Prostate gland (tissue), 2 donors: Measurements from ENCODE around the gene PRR14L.
"Not testable (repeated sequence)": the region's sequence is repeated elsewhere in the genome, so short reads cannot be mapped to it uniquely, and the experiment has no call there.

Experiments used
- POLR2A ChIP-seq: fragments of 450-650 bp; IDR thresholded peaks from one replicate; pipeline ENCODE4 v1.6.1; 2016; ENCODE audit warnings: antibody characterized with exemption, mild to moderate bottlenecking
- POLR2AphosphoS5 ChIP-seq: sonication (generic); formaldehyde crosslinking; IDR thresholded peaks from one replicate; pipeline ENCODE4 v1.6.1; 2017; ENCODE audit warnings: antibody characterized with exemption
- TF ChIP-seq, protein P1 (sequence below), 4 experiments: fragments of 200-600 bp in 2 of 4; fragments of 450-650 bp in 2 of 4; sonication (generic) in 2 of 4; IDR thresholded peaks; 1 replicate in 3 of 4; 2 replicates in 1 of 4; pipeline ENCODE4 v1.5.1; 2016 to 2019; ENCODE audit warnings: antibody characterized with exemption in 4 of 4, mild to moderate bottlenecking in 2 of 4, moderate library complexity in 2 of 4

DNA sequence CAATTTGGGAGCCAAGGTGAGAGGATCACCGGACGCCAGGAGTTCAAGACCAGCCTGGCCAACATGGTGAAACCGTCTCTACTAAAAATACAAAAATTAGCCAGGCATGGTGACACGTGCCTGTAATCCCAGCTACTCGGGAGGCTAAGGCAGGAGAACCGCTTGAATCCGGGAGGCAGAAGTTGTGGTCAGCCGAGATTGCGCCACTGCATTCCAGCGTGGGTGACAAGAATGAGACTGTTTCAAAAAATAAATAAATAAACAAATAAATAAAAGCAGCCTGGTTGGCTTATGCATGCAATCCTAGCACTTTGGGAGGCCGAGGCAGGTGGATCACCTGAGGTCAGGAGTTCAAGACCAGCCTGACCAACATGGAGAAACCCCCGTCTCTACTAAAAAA is 38.7 kb downstream of the PRR14L start:
- not testable (repeated sequence) for TF ChIP-seq POLR2AphosphoS5, POLR2A
- TF ChIP-seq, protein P1, sequence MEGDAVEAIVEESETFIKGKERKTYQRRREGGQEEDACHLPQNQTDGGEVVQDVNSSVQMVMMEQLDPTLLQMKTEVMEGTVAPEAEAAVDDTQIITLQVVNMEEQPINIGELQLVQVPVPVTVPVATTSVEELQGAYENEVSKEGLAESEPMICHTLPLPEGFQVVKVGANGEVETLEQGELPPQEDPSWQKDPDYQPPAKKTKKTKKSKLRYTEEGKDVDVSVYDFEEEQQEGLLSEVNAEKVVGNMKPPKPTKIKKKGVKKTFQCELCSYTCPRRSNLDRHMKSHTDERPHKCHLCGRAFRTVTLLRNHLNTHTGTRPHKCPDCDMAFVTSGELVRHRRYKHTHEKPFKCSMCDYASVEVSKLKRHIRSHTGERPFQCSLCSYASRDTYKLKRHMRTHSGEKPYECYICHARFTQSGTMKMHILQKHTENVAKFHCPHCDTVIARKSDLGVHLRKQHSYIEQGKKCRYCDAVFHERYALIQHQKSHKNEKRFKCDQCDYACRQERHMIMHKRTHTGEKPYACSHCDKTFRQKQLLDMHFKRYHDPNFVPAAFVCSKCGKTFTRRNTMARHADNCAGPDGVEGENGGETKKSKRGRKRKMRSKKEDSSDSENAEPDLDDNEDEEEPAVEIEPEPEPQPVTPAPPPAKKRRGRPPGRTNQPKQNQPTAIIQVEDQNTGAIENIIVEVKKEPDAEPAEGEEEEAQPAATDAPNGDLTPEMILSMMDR (IDR thresholded peaks at IDR 0.05), result not testable (repeated sequence)
